ENCODE measurements around the gene HIP1R.

DNA sequence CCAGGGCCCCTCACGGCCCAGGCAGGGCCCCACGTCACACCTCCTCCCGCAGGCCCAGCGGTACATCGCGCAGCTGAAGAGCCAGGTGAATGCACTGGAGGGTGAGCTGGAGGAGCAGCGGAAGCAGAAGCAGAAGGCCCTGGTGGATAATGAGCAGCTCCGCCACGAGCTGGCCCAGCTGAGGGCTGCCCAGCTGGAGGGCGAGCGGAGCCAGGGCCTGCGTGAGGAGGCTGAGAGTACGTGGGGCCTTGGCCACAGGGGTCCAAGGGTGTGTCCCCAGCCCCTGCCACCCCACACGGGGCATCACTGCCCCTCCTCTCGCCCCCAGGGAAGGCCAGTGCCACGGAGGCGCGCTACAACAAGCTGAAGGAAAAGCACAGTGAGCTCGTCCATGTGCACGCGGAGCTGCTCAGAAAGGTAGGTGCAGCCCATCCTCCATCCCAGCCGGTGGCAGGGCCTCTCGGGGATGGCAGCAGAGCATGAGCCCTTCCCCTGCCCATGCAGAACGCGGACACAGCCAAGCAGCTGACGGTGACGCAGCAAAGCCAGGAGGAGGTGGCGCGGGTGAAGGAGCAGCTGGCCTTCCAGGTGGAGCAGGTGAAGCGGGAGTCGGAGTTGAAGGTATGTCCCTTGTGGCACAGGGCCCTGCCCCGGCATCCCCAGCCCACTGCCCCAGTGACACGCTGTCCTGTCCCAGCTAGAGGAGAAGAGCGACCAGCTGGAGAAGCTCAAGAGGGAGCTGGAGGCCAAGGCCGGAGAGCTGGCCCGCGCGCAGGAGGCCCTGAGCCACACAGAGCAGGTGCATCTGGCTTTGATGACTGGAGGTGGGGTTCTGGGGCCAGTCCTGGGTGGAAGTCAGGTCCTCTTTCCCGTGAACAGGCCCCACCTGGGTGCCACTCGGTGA lies 20.9 kb downstream of the HIP1R start:
- TF ChIP-seq, protein P1, sequence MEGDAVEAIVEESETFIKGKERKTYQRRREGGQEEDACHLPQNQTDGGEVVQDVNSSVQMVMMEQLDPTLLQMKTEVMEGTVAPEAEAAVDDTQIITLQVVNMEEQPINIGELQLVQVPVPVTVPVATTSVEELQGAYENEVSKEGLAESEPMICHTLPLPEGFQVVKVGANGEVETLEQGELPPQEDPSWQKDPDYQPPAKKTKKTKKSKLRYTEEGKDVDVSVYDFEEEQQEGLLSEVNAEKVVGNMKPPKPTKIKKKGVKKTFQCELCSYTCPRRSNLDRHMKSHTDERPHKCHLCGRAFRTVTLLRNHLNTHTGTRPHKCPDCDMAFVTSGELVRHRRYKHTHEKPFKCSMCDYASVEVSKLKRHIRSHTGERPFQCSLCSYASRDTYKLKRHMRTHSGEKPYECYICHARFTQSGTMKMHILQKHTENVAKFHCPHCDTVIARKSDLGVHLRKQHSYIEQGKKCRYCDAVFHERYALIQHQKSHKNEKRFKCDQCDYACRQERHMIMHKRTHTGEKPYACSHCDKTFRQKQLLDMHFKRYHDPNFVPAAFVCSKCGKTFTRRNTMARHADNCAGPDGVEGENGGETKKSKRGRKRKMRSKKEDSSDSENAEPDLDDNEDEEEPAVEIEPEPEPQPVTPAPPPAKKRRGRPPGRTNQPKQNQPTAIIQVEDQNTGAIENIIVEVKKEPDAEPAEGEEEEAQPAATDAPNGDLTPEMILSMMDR (IDR thresholded peaks at IDR 0.05): no peak
- TF ChIP-seq POLR2A (IDR thresholded peaks at IDR 0.05): no peak

All from esophagus squamous epithelium (tissue), 4 donors.